Uterus (tissue), 4 donors: ENCODE measurements around the gene AZU1. TPM values are rescaled to one million over a fixed set of nuclear protein-coding genes. Genes with fewer than 3 reads are reported as not detected.

Experiments
- DNase-seq, 2 donors: peaks; one replicate each; pipeline ENCODE4 v3.0.0-alpha.2; 2019 to 2020
- H3K27ac ChIP-seq, 2 donors: fragments of 200-600 bp; sonication (generic); 1 replicate in 1 of 2; 2 replicates in 1 of 2; pipeline ENCODE4 v1.5.1; 2016 to 2018
- H3K27me3 ChIP-seq, 2 donors: fragments of 200-600 bp; sonication (generic); one replicate each; pipeline ENCODE4 v1.5.1; 2018 to 2019; ENCODE audit warnings: control low read depth in 1 of 2
- H3K36me3 ChIP-seq, 2 donors: fragments of 200-600 bp; sonication (generic); one replicate each; pipeline ENCODE4 v1.5.1; 2019; ENCODE audit warnings: control low read depth in 1 of 2
- H3K4me1 ChIP-seq, 2 donors: fragments of 200-600 bp; sonication (generic); one replicate each; pipeline ENCODE4 v1.5.1; 2018 to 2019; ENCODE audit warnings: control low read depth in 1 of 2
- H3K4me3 ChIP-seq, 2 donors: fragments of 200-600 bp; sonication (generic); 1 replicate in 1 of 2; 2 replicates in 1 of 2; pipeline ENCODE4 v1.5.1; 2018 to 2019; ENCODE audit warnings: mild to moderate bottlenecking in 1 of 2
- H3K9me3 ChIP-seq, 2 donors: fragments of 200-600 bp; sonication (generic); one replicate each; pipeline ENCODE4 v1.5.1; 2019; ENCODE audit warnings: control low read depth in 1 of 2
- POLR2A ChIP-seq, 2 donors: fragments of 450-650 bp; IDR thresholded peaks; one replicate each; pipeline ENCODE4 v1.6.1; 2016; ENCODE audit warnings: antibody characterized with exemption in 2 of 2, mild to moderate bottlenecking in 1 of 2, moderate library complexity in 1 of 2
- intact Hi-C: fragments of 100-400 bp; cut with DNase I; formaldehyde crosslinking; loops from one replicate; pipeline ENCODE4 v1.15.1; 2023; ENCODE audit warnings: low total_unique reads
- total RNA-seq, 4 donors: library from RNA; depleted of rRNA in 3 of 4; stranded (reverse); fragments of >200 nt in 3 of 4; gene quantifications; one replicate each; pipeline versions ENCODE4 v1.1.0 to v1.2.4, GENCODE V29; 2014 to 2023
- TF ChIP-seq, protein P1 (sequence below), 4 experiments: fragments of 200-600 bp in 2 of 4; fragments of 450-650 bp in 2 of 4; sonication (generic) in 2 of 4; IDR thresholded peaks; one replicate each; pipeline ENCODE4 v1.5.1; 2016 to 2019; ENCODE audit warnings: antibody characterized with exemption in 4 of 4, mild to moderate bottlenecking in 2 of 4, moderate library complexity in 1 of 4
- donor health status: DM: yes; HTN: yes; CAD: no.

The AZU1 gene
- total RNA-seq, 4 donors from 2014 or later: 0.85 to 2.6 TPM; not detected in 2

DNA sequence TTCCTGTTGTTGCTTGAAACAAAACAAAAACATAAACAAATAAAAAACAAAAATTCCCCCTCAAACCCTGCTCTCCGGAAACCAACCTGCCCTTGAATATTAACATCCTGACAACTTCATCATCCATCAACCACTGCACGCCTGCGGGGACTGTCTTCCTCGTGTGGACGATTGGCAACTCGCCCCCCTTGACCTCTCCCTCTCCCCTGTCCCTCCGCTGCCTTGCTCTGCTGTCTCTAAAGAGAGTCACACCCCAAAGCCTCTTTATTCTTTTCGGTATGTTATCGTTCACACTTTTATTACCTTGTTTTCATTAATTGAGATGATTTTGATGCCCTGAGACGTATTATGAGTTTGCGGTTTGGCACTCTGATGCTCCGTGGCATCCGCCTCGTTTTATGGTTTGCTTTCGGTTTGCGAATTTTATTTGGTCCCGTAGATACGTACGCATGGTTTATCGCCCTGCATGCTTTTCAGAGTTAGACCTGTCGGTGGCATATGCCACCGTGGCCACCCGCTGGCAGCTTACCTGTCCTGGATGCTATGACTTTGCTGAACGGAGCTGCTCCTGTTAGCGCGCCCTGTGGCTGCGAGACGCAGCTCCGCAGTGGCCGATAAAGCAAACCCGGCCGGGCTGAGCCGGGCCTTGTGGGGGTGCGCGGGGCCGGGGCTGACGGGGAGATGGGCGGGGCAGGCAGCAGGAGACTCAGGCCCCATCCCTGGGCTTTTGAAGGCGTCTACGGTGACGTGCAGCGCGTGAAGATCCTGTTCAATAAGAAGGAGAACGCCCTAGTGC, 19.8 kb upstream of the AZU1 start:
- Histone ChIP-seq H3K4me1 (peaks cover 1 to 4% of the 10 kb centered on the region in 2 donors), H3K27me3 (no peaks in the 10 kb centered on the region), H3K27ac (no peak overlapping the region), H3K9me3 (no peaks in the 10 kb centered on the region), H3K4me3 (no peak overlapping the region), H3K36me3 (no peaks in the 10 kb centered on the region)
- intact Hi-C loops: no loop called here
- TF ChIP-seq, protein P1, sequence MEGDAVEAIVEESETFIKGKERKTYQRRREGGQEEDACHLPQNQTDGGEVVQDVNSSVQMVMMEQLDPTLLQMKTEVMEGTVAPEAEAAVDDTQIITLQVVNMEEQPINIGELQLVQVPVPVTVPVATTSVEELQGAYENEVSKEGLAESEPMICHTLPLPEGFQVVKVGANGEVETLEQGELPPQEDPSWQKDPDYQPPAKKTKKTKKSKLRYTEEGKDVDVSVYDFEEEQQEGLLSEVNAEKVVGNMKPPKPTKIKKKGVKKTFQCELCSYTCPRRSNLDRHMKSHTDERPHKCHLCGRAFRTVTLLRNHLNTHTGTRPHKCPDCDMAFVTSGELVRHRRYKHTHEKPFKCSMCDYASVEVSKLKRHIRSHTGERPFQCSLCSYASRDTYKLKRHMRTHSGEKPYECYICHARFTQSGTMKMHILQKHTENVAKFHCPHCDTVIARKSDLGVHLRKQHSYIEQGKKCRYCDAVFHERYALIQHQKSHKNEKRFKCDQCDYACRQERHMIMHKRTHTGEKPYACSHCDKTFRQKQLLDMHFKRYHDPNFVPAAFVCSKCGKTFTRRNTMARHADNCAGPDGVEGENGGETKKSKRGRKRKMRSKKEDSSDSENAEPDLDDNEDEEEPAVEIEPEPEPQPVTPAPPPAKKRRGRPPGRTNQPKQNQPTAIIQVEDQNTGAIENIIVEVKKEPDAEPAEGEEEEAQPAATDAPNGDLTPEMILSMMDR (IDR thresholded peaks at IDR 0.05): no peak
- no peak for TF ChIP-seq POLR2A (IDR thresholded peaks at IDR 0.05)
- no peak for DNase-seq

DNA sequence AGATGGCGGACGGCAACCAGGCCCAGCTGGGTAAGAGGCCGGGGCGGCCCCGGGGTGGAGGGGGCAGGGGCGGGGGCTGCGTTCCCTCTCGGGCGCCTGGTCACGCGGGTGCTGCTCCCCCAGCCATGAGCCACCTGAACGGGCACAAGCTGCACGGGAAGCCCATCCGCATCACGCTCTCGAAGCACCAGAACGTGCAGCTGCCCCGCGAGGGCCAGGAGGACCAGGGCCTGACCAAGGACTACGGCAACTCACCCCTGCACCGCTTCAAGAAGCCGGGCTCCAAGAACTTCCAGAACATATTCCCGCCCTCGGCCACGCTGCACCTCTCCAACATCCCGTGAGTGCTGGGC, 19.2 kb upstream of the AZU1 start:
- H3K27me3 ChIP-seq: no peaks in the 10 kb centered on the region
- DNase-seq: no peak
- intact Hi-C loops: no loop called here
- H3K9me3 ChIP-seq: no peaks in the 10 kb centered on the region
- H3K4me3 ChIP-seq: no peak overlapping the region
- TF ChIP-seq, protein P1 (IDR thresholded peaks at IDR 0.05): no peak
- no peak for TF ChIP-seq POLR2A (IDR thresholded peaks at IDR 0.05)
- no peak overlapping the region for H3K27ac ChIP-seq
- no peaks in the 10 kb centered on the region for H3K4me1 ChIP-seq
- H3K36me3 ChIP-seq: no peaks in the 10 kb centered on the region

DNA sequence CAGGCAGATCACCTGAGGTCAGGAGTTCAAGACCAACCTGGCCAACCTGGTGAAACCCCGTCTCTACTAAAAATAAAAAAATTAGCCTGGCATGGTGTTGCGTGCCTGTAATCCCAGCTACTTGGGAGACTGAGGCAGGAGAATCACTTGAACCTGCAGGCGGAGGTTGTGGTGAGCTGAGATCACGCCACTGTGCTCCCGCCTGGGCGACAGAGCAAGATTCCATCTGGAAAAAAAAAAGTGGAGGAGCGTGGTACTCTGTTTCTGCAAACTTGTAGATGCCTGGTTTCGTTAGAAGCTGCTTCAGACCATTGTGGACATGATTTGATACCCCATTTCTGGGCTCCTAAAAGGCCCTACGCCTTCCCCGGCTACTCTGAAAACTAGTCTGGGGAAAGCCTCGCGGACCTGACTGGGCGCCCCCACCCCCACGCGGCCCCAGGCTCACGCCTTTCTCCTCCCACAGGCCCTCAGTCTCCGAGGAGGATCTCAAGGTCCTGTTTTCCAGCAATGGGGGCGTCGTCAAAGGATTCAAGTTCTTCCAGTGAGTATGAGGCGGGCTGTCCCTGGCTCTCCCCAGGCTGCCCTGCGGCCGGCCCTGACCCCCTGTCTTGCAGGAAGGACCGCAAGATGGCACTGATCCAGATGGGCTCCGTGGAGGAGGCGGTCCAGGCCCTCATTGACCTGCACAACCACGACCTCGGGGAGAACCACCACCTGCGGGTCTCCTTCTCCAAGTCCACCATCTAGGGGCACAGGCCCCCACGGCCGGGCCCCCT, 17.4 kb upstream of the AZU1 start:
- Histone ChIP-seq H3K4me3 (no peak overlapping the region), H3K36me3 (no peaks in the 10 kb centered on the region), H3K9me3 (no peaks in the 10 kb centered on the region), H3K27me3 (no peaks in the 10 kb centered on the region), H3K27ac (no peak overlapping the region), H3K4me1 (no peaks in the 10 kb centered on the region)
- TF ChIP-seq POLR2A (IDR thresholded peaks at IDR 0.05): no peak
- TF ChIP-seq, protein P1 (IDR thresholded peaks at IDR 0.05): no peak
- intact Hi-C loops: no loop called here
- no peak for DNase-seq

DNA sequence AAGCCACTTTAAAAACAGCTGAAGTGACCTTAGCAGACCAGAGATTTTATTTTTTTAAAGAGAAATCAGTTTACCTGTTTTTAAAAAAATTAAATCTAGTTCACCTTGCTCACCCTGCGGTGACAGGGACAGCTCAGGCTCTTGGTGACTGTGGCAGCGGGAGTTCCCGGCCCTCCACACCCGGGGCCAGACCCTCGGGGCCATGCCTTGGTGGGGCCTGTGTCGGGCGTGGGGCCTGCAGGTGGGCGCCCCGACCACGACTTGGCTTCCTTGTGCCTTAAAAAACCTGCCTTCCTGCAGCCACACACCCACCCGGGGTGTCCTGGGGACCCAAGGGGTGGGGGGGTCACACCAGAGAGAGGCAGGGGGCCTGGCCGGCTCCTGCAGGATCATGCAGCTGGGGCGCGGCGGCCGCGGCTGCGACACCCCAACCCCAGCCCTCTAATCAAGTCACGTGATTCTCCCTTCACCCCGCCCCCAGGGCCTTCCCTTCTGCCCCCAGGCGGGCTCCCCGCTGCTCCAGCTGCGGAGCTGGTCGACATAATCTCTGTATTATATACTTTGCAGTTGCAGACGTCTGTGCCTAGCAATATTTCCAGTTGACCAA, 16.7 kb upstream of the AZU1 start:
- no peaks in the 10 kb centered on the region for H3K36me3 ChIP-seq
- no peaks in the 10 kb centered on the region for H3K27me3 ChIP-seq
- no peaks in the 10 kb centered on the region for H3K9me3 ChIP-seq
- no peaks in the 10 kb centered on the region for H3K4me1 ChIP-seq
- DNase-seq: no peak
- TF ChIP-seq, protein P1 (IDR thresholded peaks at IDR 0.05): no peak
- TF ChIP-seq POLR2A (IDR thresholded peaks at IDR 0.05): no peak
- no peak overlapping the region for H3K4me3 ChIP-seq
- intact Hi-C loops: no loop called here
- no peak overlapping the region for H3K27ac ChIP-seq
